ENCODE measurements around the gene SLMAP.

Gene SLMAP

DNA sequence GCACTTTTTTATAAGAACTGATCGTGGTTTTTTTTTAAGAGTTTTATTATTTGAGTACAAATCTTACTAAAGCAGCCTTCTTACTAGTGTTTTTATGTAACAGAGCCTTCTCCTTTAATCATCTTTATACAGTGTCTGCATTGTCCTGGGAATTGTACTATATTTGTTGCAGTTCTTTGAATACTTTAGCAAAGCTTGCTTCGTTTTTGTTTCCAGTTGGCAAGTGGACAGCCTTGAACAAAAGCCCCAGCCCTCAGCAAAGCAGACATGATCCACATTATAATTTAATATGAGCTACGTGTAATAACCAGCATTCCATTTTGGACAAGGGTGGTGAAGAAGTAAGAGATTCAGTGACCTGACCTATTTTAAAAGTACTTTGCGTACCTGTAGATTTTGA is 139.9 kb downstream of the SLMAP start:
- no peak for ATAC-seq

DNA sequence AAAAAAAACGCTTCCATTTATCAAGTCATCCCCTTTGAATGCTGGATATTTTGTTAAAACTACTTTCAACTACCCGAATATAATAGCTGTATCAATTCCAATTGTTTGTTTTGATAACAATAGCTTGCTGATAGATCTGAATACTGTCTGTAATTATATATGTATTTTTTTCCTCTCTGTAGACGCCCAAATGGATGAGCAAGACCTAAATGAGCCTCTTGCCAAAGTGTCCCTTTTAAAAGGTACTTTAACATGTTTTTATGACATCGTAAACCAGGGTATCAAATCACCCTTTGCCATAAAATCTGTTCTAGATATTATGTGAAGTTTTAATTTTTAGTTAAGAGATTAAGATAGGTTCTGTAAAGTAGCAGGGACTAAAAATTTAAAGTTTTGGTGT is 140.6 kb downstream of the SLMAP start:
- ATAC-seq, result no peak

- no peak for ATAC-seq
Measured at GRCh38 chr3:57900786-57901185, 144.7 kb downstream of the SLMAP start.

- ATAC-seq, result no peak
Measured at GRCh38 chr3:57903124-57903890, 147.2 kb downstream of the SLMAP start.

- ATAC-seq, result no peak
Measured at GRCh38 chr3:57910990-57911389, 154.9 kb downstream of the SLMAP start.

- no peak for ATAC-seq
Measured at GRCh38 chr3:57911593-57911992, 155.5 kb downstream of the SLMAP start.

GRCh38 chr3:57917601-57918000 is 161.5 kb downstream of the SLMAP start:
- no peak for ATAC-seq

DNA sequence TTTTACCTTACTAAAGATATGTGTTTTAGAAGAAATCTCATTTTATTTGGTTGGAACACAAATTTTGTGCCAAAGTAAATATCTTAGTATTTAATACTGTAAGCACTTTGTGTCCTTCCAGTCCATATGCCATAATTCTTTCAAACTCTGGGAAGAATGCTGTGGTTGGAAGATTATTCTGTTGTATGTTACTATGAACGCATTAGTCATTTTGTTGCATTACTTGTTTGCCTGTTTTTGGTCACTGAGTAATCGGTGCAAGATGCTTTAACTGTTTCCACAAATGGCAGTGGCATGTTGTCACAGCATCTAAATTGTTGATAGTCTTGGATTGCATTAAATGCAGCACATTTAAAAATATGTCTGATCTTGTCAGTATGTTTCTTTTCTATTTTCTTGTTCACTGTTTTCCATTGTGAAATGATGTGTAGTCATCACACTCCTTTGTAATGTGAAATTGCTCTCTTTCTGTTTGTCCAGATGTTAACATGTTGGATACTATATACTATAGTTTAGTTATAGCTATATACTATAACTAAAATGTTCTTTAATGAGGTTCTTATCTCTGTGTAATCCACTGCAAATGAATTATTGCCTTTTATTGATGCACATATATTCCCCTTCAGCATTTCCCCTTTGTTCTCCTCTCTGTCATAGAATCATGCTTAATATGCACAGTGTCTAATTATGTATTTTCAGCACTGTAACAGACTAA is 162.2 kb downstream of the SLMAP start:
- no peak for ATAC-seq

GRCh38 chr3:57919987-57920386 is 163.9 kb downstream of the SLMAP start:
- no peak for ATAC-seq

- no peak for ATAC-seq
Measured at GRCh38 chr3:57923101-57923500, 167.0 kb downstream of the SLMAP start.

DNA sequence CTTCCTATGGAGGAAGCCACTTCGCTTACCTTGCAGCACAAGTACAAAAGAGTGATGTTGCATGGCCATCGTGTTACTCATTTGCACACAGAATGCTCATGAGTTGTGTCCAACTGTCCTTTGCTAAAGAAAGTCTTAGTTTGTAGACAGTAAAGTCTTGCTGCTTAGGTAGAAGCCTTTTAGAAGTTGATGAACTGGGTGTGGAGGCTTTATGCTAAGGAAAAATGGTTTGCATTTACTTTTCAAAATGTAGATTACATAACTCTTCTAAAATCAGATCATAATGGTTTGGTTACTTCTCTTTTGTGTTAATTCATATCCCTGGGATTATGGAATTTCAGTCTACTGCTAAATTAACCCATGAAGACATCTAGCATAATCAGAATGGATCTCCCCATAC is 167.6 kb downstream of the SLMAP start:
- no peak for ATAC-seq

DNA sequence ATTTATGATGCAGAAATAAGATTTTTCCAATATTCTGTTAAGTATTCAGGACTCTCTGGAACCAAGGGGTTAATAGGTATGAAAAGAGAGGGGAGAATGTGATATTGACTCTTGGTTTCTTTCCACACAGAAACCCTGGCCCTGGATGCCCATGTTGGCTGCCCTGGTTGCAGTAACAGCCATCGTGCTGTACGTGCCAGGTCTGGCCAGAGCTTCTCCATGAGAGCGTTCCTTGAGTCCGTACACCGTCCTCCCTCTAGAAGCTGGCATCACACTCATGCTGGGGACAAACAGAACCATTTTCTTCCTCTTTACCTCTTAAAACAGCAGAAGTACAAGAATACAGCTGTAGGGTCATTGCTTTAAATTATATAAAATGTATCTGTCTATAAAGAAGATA is 171.1 kb downstream of the SLMAP start:
- no peak for ATAC-seq

DNA sequence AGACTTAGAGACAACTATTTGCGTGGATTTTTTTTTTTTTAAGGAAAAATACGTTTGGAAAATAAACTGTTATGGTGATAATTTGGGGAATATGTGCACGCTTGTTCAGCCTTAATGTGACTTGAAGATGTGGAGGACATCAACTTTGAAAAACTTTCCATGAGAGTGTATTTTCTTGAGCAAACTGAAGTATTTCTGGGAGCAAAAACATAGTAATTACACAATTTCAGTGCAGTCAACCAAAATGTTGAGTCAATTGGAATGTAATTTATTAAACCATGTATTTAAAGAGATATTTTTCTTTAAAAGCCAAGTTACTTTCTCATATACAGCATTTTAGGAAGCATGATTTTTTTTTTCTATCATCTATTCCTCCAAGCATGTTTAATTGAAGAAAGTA is 171.8 kb downstream of the SLMAP start:
- ATAC-seq, result no peak

GRCh38 chr3:57928511-57928910 is 172.4 kb downstream of the SLMAP start:
- ATAC-seq, result no peak

- ATAC-seq, result no peak
Measured at GRCh38 chr3:57929988-57930387, 173.9 kb downstream of the SLMAP start.

DNA sequence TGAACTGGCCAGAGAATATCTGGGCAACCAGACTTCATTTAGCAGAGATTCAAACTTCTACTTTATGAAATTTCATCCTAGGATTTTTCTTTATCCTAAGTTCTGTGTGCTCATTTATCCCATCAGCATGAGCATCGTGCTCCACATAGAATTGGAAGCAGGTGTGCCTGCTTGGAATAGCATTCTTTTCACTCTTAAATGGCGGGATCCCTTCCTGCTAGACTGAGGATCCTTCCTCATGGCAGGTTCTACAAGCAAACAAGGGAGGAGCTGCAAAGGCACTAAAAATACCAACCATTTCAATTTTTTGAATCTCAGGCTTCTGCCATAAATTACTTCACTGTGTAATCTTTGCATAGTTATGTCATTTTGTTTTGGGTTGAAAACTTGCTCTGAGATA is 177.5 kb downstream of the SLMAP start:
- ATAC-seq, result no peak

GRCh38 chr3:57934373-57934772 is 178.3 kb downstream of the SLMAP start:
- no peak for ATAC-seq

- no peak for ATAC-seq
Measured at GRCh38 chr3:57935539-57935938, 179.4 kb downstream of the SLMAP start.

DNA sequence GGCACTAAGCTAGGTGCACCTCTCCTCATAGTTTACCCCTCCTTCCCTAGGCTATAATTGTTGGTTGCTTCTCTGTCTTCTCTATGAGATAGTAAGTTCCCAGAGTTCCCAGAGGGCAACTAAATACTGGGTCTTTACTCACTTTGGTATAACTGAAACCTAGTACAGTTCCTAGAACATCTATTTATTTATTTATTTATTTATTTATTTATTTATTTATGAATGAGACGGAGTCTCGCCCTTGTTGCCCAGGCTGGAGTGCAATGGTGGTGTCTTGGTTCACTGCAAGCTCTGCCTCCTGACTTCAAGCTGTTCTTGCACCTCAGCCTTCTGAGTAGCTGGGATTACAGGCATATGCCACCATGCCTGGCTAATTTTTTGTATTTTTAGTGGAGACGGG is 181.0 kb downstream of the SLMAP start:
- no peak for ATAC-seq

DNA sequence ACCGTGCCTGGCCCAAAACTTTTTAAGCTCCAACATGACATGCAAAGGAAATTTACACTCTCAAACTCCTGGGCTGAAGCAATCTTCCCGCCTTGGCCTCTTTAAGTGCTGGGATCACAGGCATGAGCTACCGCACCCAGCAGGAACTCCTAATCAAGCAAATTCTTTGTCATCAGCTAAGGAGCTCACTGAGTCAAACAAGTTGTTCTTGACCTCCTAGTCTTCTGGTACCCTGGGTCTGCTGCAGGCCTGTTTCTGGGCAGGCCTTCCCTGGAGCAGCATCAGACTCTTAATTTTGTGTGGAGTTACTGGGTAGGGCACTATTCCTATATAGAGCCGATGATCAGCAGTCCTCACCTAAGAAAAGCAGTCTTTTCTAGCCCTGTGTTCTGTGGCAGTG is 183.7 kb downstream of the SLMAP start:
- ATAC-seq, result no peak

DNA sequence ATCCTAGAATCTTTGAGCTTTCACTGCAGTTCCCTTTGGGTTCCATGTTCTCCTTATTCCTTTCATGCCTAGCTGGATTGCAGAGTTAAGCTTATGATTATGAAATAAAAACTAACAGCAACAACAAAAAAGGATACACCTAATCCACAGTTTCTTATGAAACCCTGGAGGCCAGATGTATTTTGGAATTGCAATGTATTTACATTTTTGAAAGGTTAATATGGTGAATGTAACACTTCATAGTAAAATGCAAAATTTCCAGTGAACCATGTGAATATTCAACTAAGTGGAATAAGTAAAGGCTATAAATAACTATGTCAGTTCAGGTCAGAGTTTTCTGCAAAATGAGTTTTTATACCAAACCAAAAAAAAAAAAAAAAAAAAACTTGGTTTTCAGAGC is 186.3 kb downstream of the SLMAP start:
- ATAC-seq, result no peak

- no peak for ATAC-seq
Measured at GRCh38 chr3:57942872-57943283, 186.8 kb downstream of the SLMAP start.

DNA sequence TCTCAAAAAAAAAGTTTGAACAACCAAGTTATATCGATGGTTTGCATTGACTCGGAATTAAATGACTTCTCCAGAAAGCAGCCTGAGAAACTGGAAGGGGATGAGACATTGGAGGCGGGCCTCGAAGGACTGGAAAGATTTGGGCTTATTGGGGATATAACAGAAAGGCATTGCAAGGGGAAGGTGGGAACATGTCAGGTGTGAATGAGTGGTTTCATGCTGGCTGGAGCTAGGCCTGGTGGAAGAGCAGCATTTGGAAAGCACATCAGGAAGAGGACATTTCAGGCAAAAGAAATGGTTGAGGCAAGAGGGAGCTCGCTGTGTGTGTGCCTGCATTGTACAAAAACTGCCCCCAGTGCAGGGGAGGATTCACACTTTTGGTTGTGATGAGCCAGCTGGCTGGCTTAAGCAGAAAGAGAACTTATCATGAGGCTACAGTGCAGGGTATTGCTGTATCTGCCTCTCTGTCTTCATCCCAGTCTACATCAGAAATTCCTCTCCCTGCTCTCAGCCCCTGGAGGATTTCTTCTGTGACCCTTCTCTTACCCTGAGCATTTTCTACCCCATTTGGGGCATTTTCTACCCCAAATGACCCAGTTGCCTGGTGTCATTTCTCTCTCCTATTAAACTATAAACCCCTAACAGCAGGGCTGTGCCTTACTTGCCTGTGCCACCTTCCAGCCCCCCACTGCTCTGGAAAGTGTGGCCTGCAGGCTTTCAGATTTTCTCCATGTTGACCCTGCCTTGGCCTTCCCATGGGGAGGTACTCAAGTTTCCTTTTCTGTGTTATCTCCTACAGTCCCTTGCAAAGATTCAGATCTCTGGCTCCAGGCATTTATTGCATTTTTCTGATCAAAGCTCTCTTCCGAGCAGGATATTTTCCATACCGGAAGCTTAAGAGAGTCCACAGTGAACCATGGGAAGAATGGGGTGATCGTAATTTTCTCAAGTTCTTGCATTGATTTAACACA is 187.7 kb downstream of the SLMAP start:
- no peak for ATAC-seq

Data from activated CD4-positive, CD25-positive, alpha-beta regulatory T cell treated with anti-CD3 and anti-CD28 coated beads, Interleukin-2, amount 50 U/mL, for 24 hours (primary cell).